ENCODE measurements around the gene FTO.

DNA sequence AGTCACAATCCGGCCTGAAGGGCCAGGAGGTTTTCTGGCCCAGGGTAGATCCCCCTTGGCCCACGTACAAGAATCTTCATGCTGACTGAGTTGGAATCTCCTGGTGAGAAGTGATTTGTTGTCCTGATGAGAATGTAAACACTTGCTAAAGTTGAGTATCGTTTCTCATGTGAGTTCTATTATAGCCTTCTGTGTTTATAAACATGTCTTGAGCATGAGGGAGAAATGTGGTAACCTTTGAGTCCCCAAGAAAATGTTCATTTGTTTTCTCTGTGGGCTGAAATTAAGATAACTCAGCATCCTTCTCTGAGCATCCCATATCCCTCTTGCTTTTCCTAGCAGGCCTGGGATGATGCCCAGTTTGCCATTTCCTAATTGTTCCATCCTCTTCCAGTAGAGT is 204.8 kb downstream of the FTO start:
- TF ChIP-seq POLR2A (IDR thresholded peaks at IDR 0.05): no peak
- TF ChIP-seq, protein P1, sequence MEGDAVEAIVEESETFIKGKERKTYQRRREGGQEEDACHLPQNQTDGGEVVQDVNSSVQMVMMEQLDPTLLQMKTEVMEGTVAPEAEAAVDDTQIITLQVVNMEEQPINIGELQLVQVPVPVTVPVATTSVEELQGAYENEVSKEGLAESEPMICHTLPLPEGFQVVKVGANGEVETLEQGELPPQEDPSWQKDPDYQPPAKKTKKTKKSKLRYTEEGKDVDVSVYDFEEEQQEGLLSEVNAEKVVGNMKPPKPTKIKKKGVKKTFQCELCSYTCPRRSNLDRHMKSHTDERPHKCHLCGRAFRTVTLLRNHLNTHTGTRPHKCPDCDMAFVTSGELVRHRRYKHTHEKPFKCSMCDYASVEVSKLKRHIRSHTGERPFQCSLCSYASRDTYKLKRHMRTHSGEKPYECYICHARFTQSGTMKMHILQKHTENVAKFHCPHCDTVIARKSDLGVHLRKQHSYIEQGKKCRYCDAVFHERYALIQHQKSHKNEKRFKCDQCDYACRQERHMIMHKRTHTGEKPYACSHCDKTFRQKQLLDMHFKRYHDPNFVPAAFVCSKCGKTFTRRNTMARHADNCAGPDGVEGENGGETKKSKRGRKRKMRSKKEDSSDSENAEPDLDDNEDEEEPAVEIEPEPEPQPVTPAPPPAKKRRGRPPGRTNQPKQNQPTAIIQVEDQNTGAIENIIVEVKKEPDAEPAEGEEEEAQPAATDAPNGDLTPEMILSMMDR (IDR thresholded peaks at IDR 0.05 in 4 of 5, conservative IDR thresholded peaks at IDR 0.05 in 1 of 5): no peak

Measured in gastrocnemius medialis (tissue), 4 donors.